Endothelial cell of hepatic sinusoid (primary cell): Measurements from ENCODE around the gene SHC2.
"Not testable (repeated sequence)": the region's sequence is repeated elsewhere in the genome, so short reads cannot be mapped to it uniquely, and the experiment has no call there.

Experiments used
- in situ Hi-C: cut with HindIII; loops from 2 replicates; pipeline ENCODE4 v1.10.0; 2017; ENCODE audit warnings: low sequenced_read_pairs

The SHC2 gene

GRCh38 chr19:408441-408901, 52.4 kb downstream of the SHC2 start:
- in situ Hi-C loops, result no loop called here

- in situ Hi-C loops, result no loop called here
Measured at GRCh38 chr19:407511-408440, 53.1 kb downstream of the SHC2 start.

- in situ Hi-C loops, result no loop called here
Measured at GRCh38 chr19:406971-407510, 53.8 kb downstream of the SHC2 start.

- in situ Hi-C loops, result no loop called here
Measured at GRCh38 chr19:406135-406781, 54.6 kb downstream of the SHC2 start.

- in situ Hi-C loops, result no loop called here
Measured at GRCh38 chr19:405121-405965, 55.5 kb downstream of the SHC2 start.

- in situ Hi-C loops, result no loop called here
Measured at GRCh38 chr19:403221-404027, 57.4 kb downstream of the SHC2 start.

- in situ Hi-C loops, result no loop called here
Measured at GRCh38 chr19:402786-403185, 58.0 kb downstream of the SHC2 start.

GRCh38 chr19:401866-402511, 58.8 kb downstream of the SHC2 start:
- in situ Hi-C loops, result no loop called here

- in situ Hi-C loops, result no loop called here
Measured at GRCh38 chr19:400976-401865, 59.6 kb downstream of the SHC2 start.

GRCh38 chr19:399370-399769, 61.5 kb downstream of the SHC2 start:
- in situ Hi-C loops, result no loop called here

- in situ Hi-C loops, result no loop called here
Measured at GRCh38 chr19:398719-399118, 62.1 kb downstream of the SHC2 start.

- in situ Hi-C loops, result no loop called here
Measured at GRCh38 chr19:397941-398706, 62.7 kb downstream of the SHC2 start.

- in situ Hi-C loops, result no loop called here
Measured at GRCh38 chr19:397321-397720, 63.5 kb downstream of the SHC2 start.

GRCh38 chr19:395467-395866, 65.4 kb downstream of the SHC2 start:
- in situ Hi-C loops, result no loop called here

GRCh38 chr19:394857-395256, 66.0 kb downstream of the SHC2 start:
- in situ Hi-C loops, result not testable (repeated sequence)

GRCh38 chr19:393560-393959, 67.3 kb downstream of the SHC2 start:
- in situ Hi-C loops, result not testable (repeated sequence)

GRCh38 chr19:392375-392970, 68.4 kb downstream of the SHC2 start:
- in situ Hi-C loops, result no loop called here
